HEK293T (cell line): ENCODE results near the gene ZBTB21.
"Not testable (repeated sequence)": the region's sequence is repeated elsewhere in the genome, so short reads cannot be mapped to it uniquely, and the experiment has no call there.

ENCODE experiments used
- CTCF ChIA-PET: fragments of 350-600 bp; formaldehyde crosslinking; extraction: SDS; loops from one replicate; lab custom pipeline; 2021; ENCODE audit warnings: antibody characterized with exemption, inconsistent platforms; lab: Yijun Ruan, JAX
- POLR2A ChIA-PET: fragments of 350-600 bp; formaldehyde crosslinking; extraction: SDS; loops from one replicate; lab custom pipeline; 2020; ENCODE audit warnings: antibody characterized with exemption, inconsistent platforms; lab: Yijun Ruan, JAX
- DNase-seq: peaks from one replicate; pipeline ENCODE4 v3.0.0; 2012; ENCODE audit warnings: mixed read lengths; ENCODE audit errors: extremely low spot score
- ARNT ChIP-seq: fragments of 450-650 bp; IDR thresholded peaks from 2 replicates; pipeline ENCODE4 v1.6.1; 2017; ENCODE audit warnings: mild to moderate bottlenecking
- BHLHE40 ChIP-seq: fragments of 450-650 bp; IDR thresholded peaks from 2 replicates; pipeline ENCODE4 v1.6.1; 2016; ENCODE audit warnings: mild to moderate bottlenecking, moderate library complexity, borderline replicate concordance
- CTBP1 ChIP-seq: fragments of 450-650 bp; IDR thresholded peaks from 2 replicates; pipeline ENCODE4 v1.6.1; 2016; ENCODE audit warnings: borderline replicate concordance
- ELF4 ChIP-seq: fragments of 450-650 bp; IDR thresholded peaks from 2 replicates; pipeline ENCODE4 v1.6.1; 2017; ENCODE audit warnings: antibody characterized with exemption
- FOXA1 ChIP-seq: fragments of 450-650 bp; IDR thresholded peaks from 2 replicates; pipeline ENCODE4 v1.6.1; 2016; ENCODE audit warnings: mild to moderate bottlenecking
- FOXK2 ChIP-seq: fragments of 450-650 bp; IDR thresholded peaks from 2 replicates; pipeline ENCODE4 v1.6.1; 2016; ENCODE audit warnings: mild to moderate bottlenecking
- FOXM1 ChIP-seq: fragments of 450-650 bp; IDR thresholded peaks from 2 replicates; pipeline ENCODE4 v1.6.1; 2017; ENCODE audit warnings: mild to moderate bottlenecking, borderline replicate concordance
- HDGF ChIP-seq: fragments of 450-650 bp; IDR thresholded peaks from 2 replicates; pipeline ENCODE4 v1.6.1; 2017; ENCODE audit warnings: antibody characterized with exemption, borderline replicate concordance
- L3MBTL2 ChIP-seq: fragments of 450-650 bp; conservative IDR thresholded peaks from 2 replicates; pipeline ENCODE4 v1.6.1; 2016; ENCODE audit warnings: mild to moderate bottlenecking
- LEF1 ChIP-seq: fragments of 450-650 bp; IDR thresholded peaks from 2 replicates; pipeline ENCODE4 v1.6.1; 2017; ENCODE audit warnings: mild to moderate bottlenecking, borderline replicate concordance
- NFRKB ChIP-seq: fragments of 450-650 bp; IDR thresholded peaks from 2 replicates; pipeline ENCODE4 v1.6.1; 2016; ENCODE audit warnings: mild to moderate bottlenecking, moderate library complexity
- SP1 ChIP-seq: fragments of 450-650 bp; IDR thresholded peaks from 2 replicates; pipeline ENCODE4 v1.6.1; 2017
- SUZ12 ChIP-seq: fragments of 450-650 bp; IDR thresholded peaks from 2 replicates; pipeline ENCODE4 v1.6.1; 2016; ENCODE audit warnings: mild to moderate bottlenecking
- TARDBP ChIP-seq: fragments of 450-650 bp; IDR thresholded peaks from 2 replicates; pipeline ENCODE4 v1.6.1; 2016
- ZNF384 ChIP-seq: fragments of 450-650 bp; IDR thresholded peaks from 2 replicates; pipeline ENCODE4 v1.6.1; 2016
- TF ChIP-seq, protein P1 (sequence below): fragments of 450-650 bp; IDR thresholded peaks from 2 replicates; pipeline ENCODE4 v1.6.1; 2016

ZBTB21 gene

DNA sequence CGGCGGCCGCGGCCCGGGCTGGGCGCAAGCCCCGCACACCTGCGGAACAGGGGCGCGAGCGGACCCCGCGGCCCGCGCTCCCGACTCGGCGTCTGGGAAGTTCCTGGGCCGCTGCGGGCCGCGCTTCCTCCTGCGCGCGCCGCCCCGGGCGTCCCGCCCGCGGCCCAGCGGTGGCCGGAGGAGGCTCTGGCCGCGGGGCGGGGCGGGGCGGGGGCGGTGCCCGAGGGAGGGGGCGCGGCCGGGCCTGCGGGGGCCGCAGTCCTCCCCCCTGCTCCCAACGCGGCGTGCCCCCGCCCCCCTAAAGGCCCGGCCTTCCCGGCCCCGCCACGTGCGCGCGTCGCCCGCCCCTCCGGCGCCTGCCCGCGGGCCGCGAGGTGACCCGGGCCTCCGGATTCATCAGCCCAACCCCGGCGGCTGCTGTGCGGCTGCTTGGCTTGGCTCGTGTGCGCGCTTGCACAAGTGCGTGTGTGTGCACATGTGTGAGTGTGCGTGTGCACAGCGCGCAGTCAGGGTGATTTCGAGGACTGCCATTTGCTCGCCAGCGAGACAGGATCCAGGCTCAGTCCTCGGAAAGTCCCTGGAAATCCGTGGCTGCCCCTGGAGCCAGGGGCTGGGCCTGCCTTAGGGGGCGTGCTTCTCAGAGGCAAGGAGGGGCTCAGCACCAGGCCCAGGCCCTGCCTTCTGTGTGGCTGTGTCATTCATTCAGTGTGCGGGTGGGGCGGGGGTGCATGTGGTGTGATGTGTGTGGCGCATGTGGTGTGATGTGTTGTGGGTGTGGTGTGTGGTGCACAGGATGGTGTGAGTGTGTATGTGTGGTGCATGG, 56.1 kb downstream of the ZBTB21 start, which contains the start of gene C2CD2:
C2CD2 (minus strand) TSS at position 188 of the 823 bp plus-strand sequence. CDS start 370 bp downstream, outside the sequence.
- no peak for TF ChIP-seq TARDBP
- TF ChIP-seq CTBP1, result no peak
- TF ChIP-seq HDGF, result no peak
- TF ChIP-seq FOXK2, result no peak
- TF ChIP-seq FOXA1, result no peak
- no peak for TF ChIP-seq L3MBTL2
- TF ChIP-seq ARNT, result no peak
- no peak for TF ChIP-seq SP1
- no peak for TF ChIP-seq SUZ12
- no peak for TF ChIP-seq BHLHE40
- TF ChIP-seq FOXM1, result no peak
- TF ChIP-seq, protein P1, sequence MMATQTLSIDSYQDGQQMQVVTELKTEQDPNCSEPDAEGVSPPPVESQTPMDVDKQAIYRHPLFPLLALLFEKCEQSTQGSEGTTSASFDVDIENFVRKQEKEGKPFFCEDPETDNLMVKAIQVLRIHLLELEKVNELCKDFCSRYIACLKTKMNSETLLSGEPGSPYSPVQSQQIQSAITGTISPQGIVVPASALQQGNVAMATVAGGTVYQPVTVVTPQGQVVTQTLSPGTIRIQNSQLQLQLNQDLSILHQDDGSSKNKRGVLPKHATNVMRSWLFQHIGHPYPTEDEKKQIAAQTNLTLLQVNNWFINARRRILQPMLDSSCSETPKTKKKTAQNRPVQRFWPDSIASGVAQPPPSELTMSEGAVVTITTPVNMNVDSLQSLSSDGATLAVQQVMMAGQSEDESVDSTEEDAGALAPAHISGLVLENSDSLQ, result no peak
- TF ChIP-seq NFRKB, result no peak
- TF ChIP-seq LEF1, result no peak
- TF ChIP-seq ELF4, result no peak
- no peak for TF ChIP-seq ZNF384
- DNase-seq, result no peak
- ChIA-PET POLR2A (no interaction called here), CTCF (no interaction called here)

DNA sequence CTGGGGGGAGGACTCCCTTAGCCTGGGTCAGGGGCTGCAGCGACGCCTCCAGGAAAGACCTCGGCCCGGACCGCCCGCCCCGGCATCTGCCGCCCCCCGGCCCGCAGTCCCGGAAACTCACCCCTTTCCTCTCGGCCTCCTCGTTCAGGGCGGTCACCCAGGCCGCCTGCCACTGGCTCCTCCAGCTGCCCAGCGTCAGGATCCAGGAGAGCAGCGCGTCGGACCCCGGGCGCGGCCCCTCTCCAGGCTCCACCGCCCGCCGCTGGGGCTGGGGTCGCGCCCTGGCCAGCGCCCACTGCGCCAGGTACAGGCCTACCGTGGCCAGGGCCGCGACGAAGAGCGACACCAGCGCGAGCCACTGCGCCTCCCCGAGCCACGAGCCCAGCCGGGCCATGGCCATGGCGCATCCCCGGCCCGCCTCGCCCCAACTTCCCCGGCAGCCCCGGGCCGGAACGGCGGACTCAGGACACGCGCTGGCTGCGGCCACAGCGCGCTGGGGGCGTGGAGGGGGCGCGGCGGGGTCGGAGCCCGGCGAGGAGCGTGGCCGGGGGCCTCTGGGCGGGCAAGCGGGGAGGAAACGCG, 56.8 kb downstream of the ZBTB21 start:
- POLR2A ChIA-PET, result interaction anchor here (1.4 kb wide), 1 partner anchor 74 kb away, joined by 3 read pairs; no protein-coding TSS in a partner anchor
- TF ChIP-seq, protein P1, result no peak
- TF ChIP-seq FOXA1, result no peak
- DNase-seq, result no peak
- CTCF ChIA-PET, result no interaction called here

DNA sequence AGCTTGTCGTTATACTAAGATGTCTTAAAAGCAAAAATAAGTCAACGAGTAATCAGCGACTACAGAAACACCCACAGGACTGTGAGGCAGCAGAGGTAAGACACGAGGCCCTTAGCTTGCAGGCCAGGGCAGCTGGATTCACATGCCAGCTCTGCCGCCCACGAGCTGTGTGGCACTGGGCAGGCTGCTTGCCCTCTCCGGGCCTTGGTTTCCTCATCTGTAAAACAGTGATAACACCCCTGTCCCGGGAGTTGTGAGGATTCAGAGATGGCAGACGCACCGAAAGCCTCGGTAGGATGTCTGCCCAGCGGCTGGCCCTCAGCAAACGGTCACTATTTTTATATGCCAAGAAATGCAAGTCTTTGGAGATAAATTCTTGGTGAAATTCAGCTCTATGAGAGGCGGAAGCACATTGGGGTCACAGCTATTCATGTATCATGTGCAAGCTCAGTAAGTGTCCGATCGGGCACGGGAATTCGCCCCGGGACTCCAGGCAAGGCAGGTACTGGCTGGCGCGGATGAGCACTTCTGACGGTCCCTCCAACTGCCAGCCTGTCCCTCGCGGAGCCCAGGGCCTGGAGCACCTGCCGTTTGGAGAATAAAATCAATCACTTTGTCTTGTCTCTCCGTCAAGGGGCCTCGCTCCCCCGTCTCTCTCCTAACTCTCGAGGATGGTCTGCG, 57.5 kb downstream of the ZBTB21 start:
- TF ChIP-seq, protein P1, result no peak
- TF ChIP-seq NFRKB, result no peak
- TF ChIP-seq FOXA1, result no peak
- no peak for TF ChIP-seq BHLHE40
- TF ChIP-seq SUZ12, result no peak
- no peak for TF ChIP-seq LEF1
- TF ChIP-seq L3MBTL2, result no peak
- no peak for TF ChIP-seq ARNT
- no peak for TF ChIP-seq SP1
- no peak for TF ChIP-seq HDGF
- TF ChIP-seq ZNF384, result no peak
- TF ChIP-seq FOXK2, result no peak
- ChIA-PET POLR2A (interaction anchor here (1.4 kb wide), 1 partner anchor 73 kb away, joined by 3 read pairs; no protein-coding TSS in a partner anchor), CTCF (interaction anchor here (0.9 kb wide), 2 partner anchors 164 to 165 kb away, joined by 3 to 4 read pairs; no protein-coding TSS in a partner anchor)
- no peak for DNase-seq

DNA sequence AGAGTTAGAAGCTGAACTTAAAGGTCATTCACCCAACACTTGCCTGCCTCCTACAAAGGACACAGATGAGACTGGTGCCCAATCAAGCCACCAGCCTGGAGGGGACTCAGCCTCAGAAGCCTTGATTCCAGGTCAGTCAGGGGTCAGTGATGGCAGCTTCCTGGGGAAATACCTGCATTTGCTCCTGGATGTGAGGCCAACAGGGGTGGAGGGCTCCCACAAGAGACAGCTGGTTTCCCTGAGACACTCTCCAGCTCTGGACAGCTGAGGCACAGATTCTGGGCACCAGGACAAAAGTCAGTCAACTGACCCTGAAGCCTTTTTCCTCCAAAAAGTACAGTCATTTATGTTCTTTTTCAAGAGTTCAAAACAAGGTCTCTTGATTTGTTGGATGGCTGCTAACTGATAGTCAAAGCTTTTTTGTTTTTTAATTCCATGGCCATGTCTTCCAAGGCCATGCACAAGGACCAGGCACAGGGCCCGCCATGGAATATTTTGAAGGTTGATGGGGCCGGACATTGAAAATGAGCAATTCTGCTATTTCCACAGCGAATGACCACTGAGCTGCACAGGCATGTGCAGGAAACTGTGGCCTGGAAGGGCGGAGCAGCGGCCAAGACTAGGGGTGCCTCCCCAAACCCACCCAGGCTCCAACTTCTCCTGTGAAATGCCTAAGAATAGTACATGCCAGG, 58.1 kb downstream of the ZBTB21 start:
- TF ChIP-seq HDGF, result no peak
- TF ChIP-seq BHLHE40, result no peak
- no peak for TF ChIP-seq SP1
- TF ChIP-seq FOXK2, result no peak
- no peak for TF ChIP-seq TARDBP
- no peak for TF ChIP-seq FOXM1
- no peak for TF ChIP-seq L3MBTL2
- TF ChIP-seq, protein P1, result no peak
- no peak for TF ChIP-seq ELF4
- no peak for TF ChIP-seq NFRKB
- no peak for TF ChIP-seq SUZ12
- no peak for DNase-seq
- POLR2A ChIA-PET, result interaction anchor here (1.4 kb wide), 1 partner anchor 72 kb away, joined by 3 read pairs; no protein-coding TSS in a partner anchor
- CTCF ChIA-PET, result interaction anchor here (0.9 kb wide), 2 partner anchors 164 to 165 kb away, joined by 3 to 4 read pairs; no protein-coding TSS in a partner anchor

DNA sequence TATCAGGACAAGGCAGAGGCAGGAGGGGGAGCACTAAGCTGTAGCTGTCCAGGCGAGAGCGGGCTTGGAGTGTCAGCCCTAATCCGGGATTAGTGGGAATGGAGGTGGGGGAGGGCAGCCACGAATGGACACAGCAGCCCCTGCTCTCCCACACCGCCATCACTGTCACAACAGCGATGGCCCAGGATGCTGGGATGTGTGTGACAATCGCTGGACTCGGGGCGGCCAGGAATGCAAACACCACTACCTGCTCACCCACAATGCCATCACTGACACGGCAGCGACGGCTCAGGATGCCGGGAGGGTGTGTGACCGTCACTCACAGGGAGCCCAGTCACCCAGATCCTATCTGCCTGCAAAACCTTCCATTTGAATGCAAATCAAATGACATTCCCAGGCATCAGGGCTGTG, 59.2 kb downstream of the ZBTB21 start:
- ChIA-PET POLR2A (no interaction called here), CTCF (no interaction called here)
- TF ChIP-seq ZNF384, result no peak
- TF ChIP-seq ARNT, result no peak
- no peak for TF ChIP-seq LEF1
- TF ChIP-seq FOXK2, result no peak
- no peak for TF ChIP-seq SUZ12
- TF ChIP-seq, protein P1, result no peak
- no peak for TF ChIP-seq NFRKB
- TF ChIP-seq ELF4, result no peak
- no peak for TF ChIP-seq FOXA1
- TF ChIP-seq L3MBTL2, result no peak
- TF ChIP-seq FOXM1, result no peak
- no peak for TF ChIP-seq HDGF
- no peak for DNase-seq

DNA sequence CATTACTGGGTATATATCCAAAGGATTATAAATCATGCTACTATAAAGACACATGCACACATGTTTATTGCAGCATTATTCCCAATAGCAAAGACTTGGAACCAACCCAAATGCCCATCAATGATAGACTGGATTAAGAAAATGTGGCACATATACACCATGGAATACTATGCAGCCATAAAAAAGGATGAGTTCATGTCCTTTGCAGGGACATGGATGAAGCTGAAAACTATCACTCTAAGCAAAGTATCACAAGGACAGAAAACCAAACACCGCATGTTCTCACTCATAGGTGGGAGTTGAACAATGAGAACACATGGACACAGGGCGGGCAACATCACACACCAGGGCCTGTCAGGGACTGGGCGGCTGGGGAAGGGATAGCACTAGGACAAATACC, 60.5 kb downstream of the ZBTB21 start:
- POLR2A ChIA-PET, CTCF ChIA-PET, DNase-seq: not testable (repeated sequence)
